Measurements from ENCODE around the gene SHE. TPM values are rescaled to one million over a fixed set of nuclear protein-coding genes. Genes with fewer than 3 reads are reported as not detected.

SHE gene
- total RNA-seq, 2 donors from 2014 or later: 5.4 to 29.9 TPM

GRCh38 chr1:154453574-154454352 lies 48.4 kb downstream of the SHE start:
- no peaks in the 10 kb centered on the region for H3K9me3 ChIP-seq
- intact Hi-C loops (cut with DNase I): no loop called here
- H3K27me3 ChIP-seq (replicated peaks; ENCODE audit: insufficient read depth): no peaks in the 10 kb centered on the region
- no peak for TF ChIP-seq POLR2AphosphoS5 (IDR thresholded peaks at IDR 0.05)
- TF ChIP-seq POLR2A (IDR thresholded peaks at IDR 0.05): no peak
- TF ChIP-seq CTCF (IDR thresholded peaks at IDR 0.05): no peak
- no peak overlapping the region for H3K27ac ChIP-seq
- H3K36me3 ChIP-seq: no peaks in the 10 kb centered on the region
- WGBS: 49% methylated on average over 5 of the region's 5 CpGs
- DNase-seq (ENCODE audit: low spot score): no peak
- no peak overlapping the region for H3K4me3 ChIP-seq
- H3K4me1 ChIP-seq (replicated peaks): no peaks in the 10 kb centered on the region

GRCh38 chr1:154453161-154453560 lies 49.1 kb downstream of the SHE start:
- H3K9me3 ChIP-seq: no peaks in the 10 kb centered on the region
- no peaks in the 10 kb centered on the region for H3K27me3 ChIP-seq (replicated peaks; ENCODE audit: insufficient read depth)
- 90% methylated on average over 5 of the region's 5 CpGs for WGBS
- no peak overlapping the region for H3K4me3 ChIP-seq
- intact Hi-C loops (cut with DNase I): no loop called here
- no peaks in the 10 kb centered on the region for H3K36me3 ChIP-seq
- DNase-seq (ENCODE audit: low spot score): no peak
- H3K27ac ChIP-seq: no peak overlapping the region
- no peak for TF ChIP-seq POLR2AphosphoS5 (IDR thresholded peaks at IDR 0.05)
- TF ChIP-seq CTCF (IDR thresholded peaks at IDR 0.05): no peak
- TF ChIP-seq POLR2A (IDR thresholded peaks at IDR 0.05): no peak
- no peaks in the 10 kb centered on the region for H3K4me1 ChIP-seq (replicated peaks)

GRCh38 chr1:154448331-154448811 lies 53.8 kb downstream of the SHE start:
- DNase-seq (ENCODE audit: low spot score): no peak
- intact Hi-C loops (cut with DNase I): no loop called here
- WGBS: 90% methylated on average over 7 of the region's 7 CpGs
- TF ChIP-seq POLR2A (IDR thresholded peaks at IDR 0.05) (no peak), CTCF (IDR thresholded peaks at IDR 0.05) (no peak)
- no peaks in the 10 kb centered on the region for H3K36me3 ChIP-seq
- no peaks in the 10 kb centered on the region for H3K9me3 ChIP-seq
- no peak overlapping the region for H3K27ac ChIP-seq
- no peaks in the 10 kb centered on the region for H3K4me1 ChIP-seq (replicated peaks)
- H3K4me3 ChIP-seq: no peak overlapping the region
- H3K27me3 ChIP-seq (replicated peaks; ENCODE audit: insufficient read depth): no peaks in the 10 kb centered on the region

GRCh38 chr1:154446789-154447188 lies 55.4 kb downstream of the SHE start:
- Histone ChIP-seq H3K27me3 (replicated peaks; ENCODE audit: insufficient read depth) (no peaks in the 10 kb centered on the region), H3K9me3 (no peaks in the 10 kb centered on the region), H3K4me1 (replicated peaks) (no peaks in the 10 kb centered on the region), H3K27ac (no peak overlapping the region), H3K36me3 (no peaks in the 10 kb centered on the region), H3K4me3 (no peak overlapping the region)
- DNase-seq (ENCODE audit: low spot score): no peak
- 94% methylated on average over 6 of the region's 6 CpGs for WGBS
- intact Hi-C loops (cut with DNase I): no loop called here
- TF ChIP-seq POLR2A (IDR thresholded peaks at IDR 0.05) (no peak), POLR2AphosphoS5 (IDR thresholded peaks at IDR 0.05) (no peak), CTCF (IDR thresholded peaks at IDR 0.05) (no peak)

- WGBS: 70% methylated on average over 10 of the region's 10 CpGs
- no peak overlapping the region for H3K4me3 ChIP-seq
- H3K27me3 ChIP-seq (replicated peaks; ENCODE audit: insufficient read depth): no peaks in the 10 kb centered on the region
- no peak overlapping the region for H3K27ac ChIP-seq
- intact Hi-C loops (cut with DNase I): no loop called here
- no peaks in the 10 kb centered on the region for H3K9me3 ChIP-seq
- DNase-seq (ENCODE audit: low spot score): no peak
- no peaks in the 10 kb centered on the region for H3K4me1 ChIP-seq (replicated peaks)
- no peaks in the 10 kb centered on the region for H3K36me3 ChIP-seq
- TF ChIP-seq POLR2AphosphoS5 (IDR thresholded peaks at IDR 0.05): no peak
- no peak for TF ChIP-seq POLR2A (IDR thresholded peaks at IDR 0.05)
- no peak for TF ChIP-seq CTCF (IDR thresholded peaks at IDR 0.05)
These were observed 55.9 kb downstream of the SHE start for GRCh38 chr1:154446292-154446691.
